ENCODE measurements around the gene SCUBE3.

The SCUBE3 gene

DNA sequence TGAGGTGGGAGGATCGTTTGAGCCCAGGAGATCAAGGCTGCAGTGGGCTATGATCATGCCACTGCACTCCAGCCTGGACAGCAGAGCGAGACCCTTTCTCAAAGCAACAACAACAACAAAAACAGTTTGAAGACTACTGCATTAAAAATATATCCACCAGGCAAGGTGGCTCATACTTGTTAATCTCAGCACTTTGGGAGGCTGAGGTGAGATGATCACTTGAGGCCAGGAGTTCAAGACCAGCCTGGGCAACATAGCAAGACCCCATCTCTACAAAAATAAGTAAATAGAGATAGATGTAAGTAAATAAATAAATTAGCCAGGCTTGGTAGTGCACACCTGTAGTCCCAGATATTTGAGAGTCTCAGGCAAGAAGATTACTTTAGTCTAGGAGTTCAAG is 58.2 kb downstream of the SCUBE3 start:
- no peak overlapping the region for H3K4me3 ChIP-seq (ENCODE audit: low read length)
- no peak for TF ChIP-seq ZNF274 (IDR thresholded peaks at IDR 0.05; ENCODE audit: low read depth, low read length)

- no peak overlapping the region for H3K4me3 ChIP-seq (ENCODE audit: low read length)
- no peak for TF ChIP-seq ZNF274 (IDR thresholded peaks at IDR 0.05; ENCODE audit: low read depth, low read length)
Observed at GRCh38 chr6:35273822-35274559, 60.2 kb downstream of the SCUBE3 start.

GRCh38 chr6:35275744-35276260 is 62.0 kb downstream of the SCUBE3 start:
- no peak overlapping the region for H3K4me3 ChIP-seq (ENCODE audit: low read length)
- TF ChIP-seq ZNF274 (IDR thresholded peaks at IDR 0.05; ENCODE audit: low read depth, low read length) = no peak

- TF ChIP-seq ZNF274 (IDR thresholded peaks at IDR 0.05; ENCODE audit: low read depth, low read length) = no peak
- no peak overlapping the region for H3K4me3 ChIP-seq (ENCODE audit: low read length)
Observed at GRCh38 chr6:35278708-35279107, 65.0 kb downstream of the SCUBE3 start.

DNA sequence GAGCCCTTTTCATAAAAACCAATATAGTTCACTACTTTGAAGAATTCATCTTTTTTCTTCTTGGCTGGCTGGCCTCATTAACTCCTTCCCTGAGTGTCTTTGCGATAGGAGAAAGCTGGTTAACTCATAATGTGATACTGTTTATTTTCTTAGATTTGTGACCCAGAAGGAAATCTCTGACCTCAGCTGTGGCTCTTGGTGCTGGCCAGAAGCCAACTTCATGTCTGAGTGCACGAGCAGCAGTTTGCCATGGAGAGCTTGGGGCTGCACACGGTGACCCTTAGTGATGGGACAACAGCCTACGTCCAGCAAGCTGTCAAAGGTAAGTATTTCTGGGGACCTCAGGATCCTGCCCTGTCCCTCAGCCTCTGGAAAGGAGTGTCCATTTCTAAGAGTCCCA is 67.1 kb downstream of the SCUBE3 start:
- no peak overlapping the region for H3K4me3 ChIP-seq (ENCODE audit: low read length)
- TF ChIP-seq ZNF274 (IDR thresholded peaks at IDR 0.05; ENCODE audit: low read depth, low read length) = no peak

- no peak for TF ChIP-seq ZNF274 (IDR thresholded peaks at IDR 0.05; ENCODE audit: low read depth, low read length)
- H3K4me3 ChIP-seq (ENCODE audit: low read length) = no peak overlapping the region
Observed at GRCh38 chr6:35282472-35282871, 68.7 kb downstream of the SCUBE3 start.

- no peak for TF ChIP-seq ZNF274 (IDR thresholded peaks at IDR 0.05; ENCODE audit: low read depth, low read length)
- no peak overlapping the region for H3K4me3 ChIP-seq (ENCODE audit: low read length)
Observed at GRCh38 chr6:35283361-35283760, 69.6 kb downstream of the SCUBE3 start.

GRCh38 chr6:35287671-35288396 is 74.1 kb downstream of the SCUBE3 start:
- TF ChIP-seq ZNF274 (IDR thresholded peaks at IDR 0.05; ENCODE audit: low read depth, low read length) = no peak
- H3K4me3 ChIP-seq (ENCODE audit: low read length) = no peak overlapping the region

GRCh38 chr6:35288834-35289233 is 75.1 kb downstream of the SCUBE3 start:
- no peak overlapping the region for H3K4me3 ChIP-seq (ENCODE audit: low read length)
- TF ChIP-seq ZNF274 (IDR thresholded peaks at IDR 0.05; ENCODE audit: low read depth, low read length) = no peak

GRCh38 chr6:35291491-35291890 is 77.7 kb downstream of the SCUBE3 start:
- no peak overlapping the region for H3K4me3 ChIP-seq (ENCODE audit: low read length)
- TF ChIP-seq ZNF274 (IDR thresholded peaks at IDR 0.05; ENCODE audit: low read depth, low read length) = no peak

DNA sequence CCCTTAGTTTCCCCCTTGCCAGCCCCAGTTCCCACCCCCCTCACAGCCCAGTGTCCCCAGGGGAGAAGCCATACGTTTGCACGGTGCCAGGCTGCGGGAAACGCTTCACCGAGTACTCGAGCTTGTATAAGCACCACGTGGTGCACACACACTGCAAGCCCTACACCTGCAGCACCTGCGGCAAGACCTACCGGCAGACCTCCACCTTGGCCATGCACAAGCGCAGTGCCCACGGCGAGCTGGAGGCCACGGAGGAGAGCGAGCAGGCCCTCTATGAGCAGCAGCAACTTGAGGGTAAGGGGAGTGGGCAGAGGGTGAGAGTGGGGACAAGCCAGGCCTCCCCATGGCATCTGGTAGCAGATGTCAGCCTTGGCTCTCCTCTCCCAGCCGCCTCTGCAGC is 78.7 kb downstream of the SCUBE3 start:
- TF ChIP-seq ZNF274 (IDR thresholded peaks at IDR 0.05; ENCODE audit: low read depth, low read length) = no peak
- H3K4me3 ChIP-seq (ENCODE audit: low read length) = no peak overlapping the region

DNA sequence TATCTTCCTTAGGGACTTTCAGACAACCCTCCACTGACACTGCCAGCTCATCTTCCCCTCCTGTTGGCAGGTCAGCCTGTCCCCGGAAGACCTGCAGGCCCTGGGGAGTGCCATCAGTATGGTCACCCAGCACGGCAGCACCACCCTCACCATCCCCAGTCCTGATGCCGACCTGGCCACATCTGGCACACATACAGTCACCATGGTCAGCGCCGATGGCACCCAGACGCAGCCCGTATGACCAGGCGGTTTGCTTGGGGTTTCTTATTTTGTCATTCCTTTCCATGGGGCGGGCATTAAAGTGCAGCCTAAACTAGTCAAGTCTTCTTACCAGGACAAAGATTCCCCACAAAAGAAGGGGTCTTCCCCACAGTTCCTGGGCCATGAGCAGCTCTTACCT is 79.9 kb downstream of the SCUBE3 start:
- no peak for TF ChIP-seq ZNF274 (IDR thresholded peaks at IDR 0.05; ENCODE audit: low read depth, low read length)
- H3K4me3 ChIP-seq (ENCODE audit: low read length) = no peak overlapping the region

- TF ChIP-seq ZNF274 (IDR thresholded peaks at IDR 0.05; ENCODE audit: low read depth, low read length) = no peak
- H3K4me3 ChIP-seq (ENCODE audit: low read length) = no peak overlapping the region
Observed at GRCh38 chr6:35294308-35294945, 80.7 kb downstream of the SCUBE3 start.

- H3K4me3 ChIP-seq (ENCODE audit: low read length) = no peak overlapping the region
- TF ChIP-seq ZNF274 (IDR thresholded peaks at IDR 0.05; ENCODE audit: low read depth, low read length) = no peak
Observed at GRCh38 chr6:35295036-35295435, 81.3 kb downstream of the SCUBE3 start.
